Mesendoderm (in vitro differentiated cells): ENCODE measurements around the gene PTPN6.
"Not testable (repeated sequence)": the region's sequence is repeated elsewhere in the genome, so short reads cannot be mapped to it uniquely, and the experiment has no call there.

ENCODE experiments used
- DNase-seq: peaks from one replicate; pipeline ENCODE4 v3.0.0; 2013
- H2AK5ac ChIP-seq: 2 replicates; pipeline ENCODE4 v1.6.1; 2013; ENCODE audit warnings: low read length, inconsistent platforms
- H2BK120ac ChIP-seq: 2 replicates; pipeline ENCODE4 v1.6.1; 2013; ENCODE audit warnings: low read depth, mild to moderate bottlenecking, low read length, moderate library complexity, mixed read lengths
- H2BK15ac ChIP-seq: replicated peaks from 2 replicates; pipeline ENCODE4 v1.6.1; 2013; ENCODE audit warnings: low read depth, mild to moderate bottlenecking, moderate library complexity
- H2BK5ac ChIP-seq: 2 replicates; pipeline ENCODE4 v1.6.1; 2013; ENCODE audit warnings: low read length, inconsistent platforms
- H3K18ac ChIP-seq: 2 replicates; pipeline ENCODE4 v1.6.1; 2013; ENCODE audit warnings: mild to moderate bottlenecking, low read length, mixed read lengths
- H3K23ac ChIP-seq: one replicate; pipeline ENCODE4 v1.6.1; 2013; ENCODE audit warnings: low read length
- H3K27ac ChIP-seq: 2 replicates; pipeline ENCODE4 v1.5.1; 2013; ENCODE audit warnings: low read depth, mild to moderate bottlenecking, inconsistent platforms, low read length, moderate library complexity
- H3K27me3 ChIP-seq: 2 replicates; pipeline ENCODE4 v1.6.1; 2013; ENCODE audit warnings: low read length, control low read depth, mild to moderate bottlenecking, inconsistent platforms; ENCODE audit not compliant: insufficient read depth, poor library complexity
- H3K36me3 ChIP-seq: 2 replicates; pipeline ENCODE4 v1.6.1; 2013; ENCODE audit warnings: low read length, inconsistent platforms; ENCODE audit not compliant: control insufficient read depth, insufficient read depth
- H3K4ac ChIP-seq: one replicate; pipeline ENCODE4 v1.6.1; 2013; ENCODE audit warnings: low read depth, mild to moderate bottlenecking, low read length, moderate library complexity
- H3K4me1 ChIP-seq: 2 replicates; pipeline ENCODE4 v1.6.1; 2013; ENCODE audit warnings: low read depth, low read length, inconsistent platforms; ENCODE audit not compliant: control insufficient read depth
- H3K4me2 ChIP-seq: 2 replicates; pipeline ENCODE4 v1.6.1; 2013; ENCODE audit warnings: low read length
- H3K4me3 ChIP-seq: 2 replicates; pipeline ENCODE4 v1.5.1; 2013; ENCODE audit warnings: mild to moderate bottlenecking, low read length
- H3K56ac ChIP-seq: one replicate; pipeline ENCODE4 v1.6.1; 2013; ENCODE audit warnings: low read length
- H3K79me1 ChIP-seq: 2 replicates; pipeline ENCODE4 v1.6.1; 2013; ENCODE audit warnings: low read length, inconsistent platforms
- H3K79me2 ChIP-seq: 2 replicates; pipeline ENCODE4 v1.6.1; 2013; ENCODE audit warnings: mild to moderate bottlenecking, low read length; ENCODE audit not compliant: control insufficient read depth, insufficient read depth
- H3K9ac ChIP-seq: 2 replicates; pipeline ENCODE4 v1.6.1; 2013; ENCODE audit warnings: low read length, inconsistent platforms
- H4K5ac ChIP-seq: one replicate; pipeline ENCODE4 v1.6.1; 2013; ENCODE audit warnings: low read length
- H4K8ac ChIP-seq: one replicate; pipeline ENCODE4 v1.6.1; 2013; ENCODE audit warnings: low read depth, mild to moderate bottlenecking, control low read depth, low read length, moderate library complexity
- WGBS: extraction: QIAGEN DNeasy Blood & Tissue Kit; methylation state at CpG from one replicate; pipeline ENCODE4 v1.1.7; 2013; ENCODE audit warnings: low lambda C conversion rate, missing lambda C conversion rate; ENCODE audit not compliant: insufficient coverage; ENCODE audit errors: extremely low coverage; 5-methylcytosine and 5-hydroxymethylcytosine counted together

Gene PTPN6

DNA sequence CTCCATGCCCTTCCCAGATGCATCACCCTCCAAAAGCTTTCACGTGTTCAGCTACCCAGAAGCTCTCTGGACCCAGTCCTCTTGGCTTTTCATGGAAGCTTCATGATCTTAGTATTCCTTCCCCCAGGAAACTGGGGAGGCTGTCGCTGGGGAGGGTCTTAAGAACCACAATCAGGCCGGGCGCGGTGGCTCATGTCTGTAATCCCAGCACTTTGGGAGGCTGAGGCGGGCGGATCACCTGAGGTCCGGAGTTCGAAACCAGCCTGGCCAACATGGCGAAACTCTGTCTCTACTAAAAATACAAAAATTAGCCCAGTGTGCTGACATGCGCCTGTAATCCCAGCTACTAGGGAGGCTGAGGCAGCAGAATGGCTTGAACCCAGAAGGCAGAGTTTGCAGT, 43.0 kb upstream of the PTPN6 start:
- not testable (repeated sequence) for H3K18ac ChIP-seq, H2BK120ac ChIP-seq, H3K79me2 ChIP-seq, H3K4me2 ChIP-seq, H3K27me3 ChIP-seq, H3K4ac ChIP-seq, H2AK5ac ChIP-seq, H4K8ac ChIP-seq, H4K5ac ChIP-seq, H3K23ac ChIP-seq, H3K27ac ChIP-seq, H3K4me3 ChIP-seq, H3K79me1 ChIP-seq, H2BK5ac ChIP-seq, H3K9ac ChIP-seq, H3K36me3 ChIP-seq, H3K56ac ChIP-seq, H2BK15ac ChIP-seq, DNase-seq, H3K4me1 ChIP-seq
- WGBS, result no CpG with 5 or more reads among the region's 11 CpGs

DNA sequence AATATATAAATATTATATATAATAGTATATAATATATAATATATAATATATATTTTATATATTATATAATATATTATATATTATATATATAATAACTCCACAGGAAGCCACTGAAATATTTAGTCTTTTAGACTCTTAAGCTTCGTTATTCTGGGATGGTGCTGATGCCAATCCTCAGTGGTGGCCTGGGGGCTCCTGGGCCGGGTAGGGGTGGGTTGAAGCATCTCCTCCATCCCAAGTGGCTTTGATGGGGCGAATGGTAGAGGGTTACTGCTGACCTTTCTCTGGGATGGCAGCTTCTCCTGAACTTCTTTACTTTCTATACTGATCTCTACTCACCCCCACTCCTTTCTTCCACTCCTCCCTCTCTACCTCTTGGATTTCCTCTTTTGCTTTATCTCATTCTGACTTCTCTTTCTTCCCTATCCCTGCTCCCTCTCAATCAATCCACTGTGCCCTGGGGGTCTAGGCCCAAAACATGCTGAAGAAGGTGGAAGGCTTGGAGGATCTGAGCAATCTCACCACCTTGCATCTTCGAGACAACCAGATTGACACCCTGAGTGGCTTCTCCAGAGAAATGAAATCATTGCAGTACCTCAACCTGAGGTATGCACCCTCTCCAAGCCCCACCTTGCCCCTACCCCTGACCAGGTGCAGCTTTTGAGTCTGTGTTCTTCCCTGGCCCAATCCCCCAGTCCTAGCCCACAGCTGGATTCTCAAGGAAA, 41.6 kb upstream of the PTPN6 start:
- no CpG with 5 or more reads among the region's 4 CpGs for WGBS
- H3K79me2 ChIP-seq, result no peaks in the 10 kb centered on the region
- no peak overlapping the region for H3K9ac ChIP-seq
- no peak overlapping the region for H4K8ac ChIP-seq
- H2BK15ac ChIP-seq, result no peak overlapping the region
- H2BK5ac ChIP-seq, result no peak overlapping the region
- H3K18ac ChIP-seq, result no peak overlapping the region
- H3K36me3 ChIP-seq, result no peaks in the 10 kb centered on the region
- H3K4ac ChIP-seq, result no peak overlapping the region
- no peak for DNase-seq
- no peak overlapping the region for H2AK5ac ChIP-seq
- H3K79me1 ChIP-seq, result no peaks in the 10 kb centered on the region
- no peak overlapping the region for H3K56ac ChIP-seq
- H2BK120ac ChIP-seq, result no peak overlapping the region
- peaks cover 2% of the 10 kb centered on the region for H3K4me1 ChIP-seq
- H3K4me2 ChIP-seq, result no peak overlapping the region
- H3K23ac ChIP-seq, result no peak overlapping the region
- no peaks in the 10 kb centered on the region for H3K27me3 ChIP-seq
- H3K4me3 ChIP-seq, result no peak overlapping the region
- H4K5ac ChIP-seq, result no peak overlapping the region
- no peak overlapping the region for H3K27ac ChIP-seq

DNA sequence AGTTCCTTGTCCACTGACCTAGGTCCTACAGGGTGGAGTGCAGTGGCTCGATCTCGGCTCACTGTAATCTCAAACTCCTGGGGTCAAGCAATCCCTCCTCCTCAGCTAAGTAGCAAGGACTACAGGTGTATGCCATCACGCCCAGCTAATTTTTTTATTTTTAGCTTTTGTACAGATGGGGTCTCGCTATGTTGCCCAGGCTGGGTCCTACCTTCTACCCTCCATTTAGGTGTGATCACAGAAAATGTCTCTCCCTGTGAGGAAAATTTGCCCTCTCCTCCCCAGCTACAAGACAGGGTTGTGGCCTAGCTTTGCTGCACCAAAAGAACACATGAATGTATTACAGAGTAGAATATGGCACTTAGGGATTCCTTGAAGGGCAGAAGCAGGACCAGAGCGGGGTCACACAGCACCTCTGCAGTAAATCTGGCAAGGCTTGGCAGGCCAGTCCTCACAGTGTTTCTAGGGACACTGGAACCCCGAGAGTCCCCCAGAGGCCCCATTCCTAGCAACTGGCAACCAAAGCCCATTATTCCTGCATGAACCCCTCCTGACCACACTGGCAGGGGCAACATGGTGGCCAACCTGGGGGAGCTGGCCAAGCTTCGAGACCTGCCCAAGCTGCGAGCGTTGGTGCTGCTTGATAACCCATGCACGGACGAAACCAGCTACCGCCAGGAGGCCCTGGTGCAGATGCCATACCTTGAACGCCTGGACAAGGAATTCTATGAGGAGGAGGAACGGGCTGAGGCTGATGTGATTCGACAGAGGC, 38.8 kb upstream of the PTPN6 start:
- no peaks in the 10 kb centered on the region for H3K36me3 ChIP-seq
- H2AK5ac ChIP-seq, result no peak overlapping the region
- no peak overlapping the region for H3K27ac ChIP-seq
- no peak overlapping the region for H4K5ac ChIP-seq
- H3K18ac ChIP-seq, result no peak overlapping the region
- no peak overlapping the region for H3K9ac ChIP-seq
- H3K79me1 ChIP-seq, result peaks cover 3% of the 10 kb centered on the region
- H2BK120ac ChIP-seq, result no peak overlapping the region
- DNase-seq, result no peak
- H4K8ac ChIP-seq, result no peak overlapping the region
- H3K4me2 ChIP-seq, result no peak overlapping the region
- H3K4ac ChIP-seq, result no peak overlapping the region
- no peak overlapping the region for H3K23ac ChIP-seq
- H3K79me2 ChIP-seq, result no peaks in the 10 kb centered on the region
- H3K27me3 ChIP-seq, result no peaks in the 10 kb centered on the region
- no peak overlapping the region for H3K56ac ChIP-seq
- no peak overlapping the region for H2BK5ac ChIP-seq
- no peak overlapping the region for H2BK15ac ChIP-seq
- WGBS, result no CpG with 5 or more reads among the region's 15 CpGs
- peaks cover 5% of the 10 kb centered on the region for H3K4me1 ChIP-seq
- no peak overlapping the region for H3K4me3 ChIP-seq

DNA sequence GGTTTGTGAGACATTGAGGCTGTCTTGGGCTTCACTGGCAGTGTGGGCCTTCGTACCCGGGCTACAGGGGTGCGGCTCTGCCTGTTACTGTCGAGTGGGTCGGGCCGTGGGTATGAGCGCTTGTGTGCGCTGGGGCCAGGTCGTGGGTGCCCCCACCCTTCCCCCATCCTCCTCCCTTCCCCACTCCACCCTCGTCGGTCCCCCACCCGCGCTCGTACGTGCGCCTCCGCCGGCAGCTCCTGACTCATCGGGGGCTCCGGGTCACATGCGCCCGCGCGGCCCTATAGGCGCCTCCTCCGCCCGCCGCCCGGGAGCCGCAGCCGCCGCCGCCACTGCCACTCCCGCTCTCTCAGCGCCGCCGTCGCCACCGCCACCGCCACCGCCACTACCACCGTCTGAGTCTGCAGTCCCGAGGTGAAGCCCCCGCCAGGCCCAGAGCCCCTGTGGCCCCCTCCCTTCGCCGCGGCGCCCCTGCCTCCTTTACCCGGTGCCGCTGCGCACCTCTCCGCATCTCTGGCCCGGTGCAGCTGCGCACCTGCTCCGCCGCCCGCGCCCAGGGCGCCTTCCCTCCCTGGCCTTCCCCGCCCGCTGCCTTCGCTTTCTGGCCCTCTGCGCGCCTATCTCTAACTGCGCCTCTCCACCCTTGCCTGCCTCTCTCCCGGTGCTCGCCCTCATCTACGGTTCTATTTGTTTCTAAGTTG, 36.8 kb upstream of the PTPN6 start, which contains the start of gene ENO2:
ENO2 (plus strand) TSS at position 335 of the 701 bp plus-strand sequence. CDS start 1,253 bp downstream, outside the sequence.
- peak within 1 kb of the TSS; percentile 20 for H3K4ac ChIP-seq
- peaks cover 2% of the 10 kb centered on the region for H3K36me3 ChIP-seq
- H3K79me2 ChIP-seq, result no peaks in the 10 kb centered on the region
- H2BK120ac ChIP-seq, result no peak within 1 kb of the TSS
- H2AK5ac ChIP-seq, result no peak within 1 kb of the TSS
- peak within 1 kb of the TSS; percentile 75 for H3K9ac ChIP-seq
- H3K56ac ChIP-seq, result peak within 1 kb of the TSS; percentile 83
- H3K23ac ChIP-seq, result peak within 1 kb of the TSS; percentile 67
- H4K5ac ChIP-seq, result no peak within 1 kb of the TSS
- DNase-seq, result peak; percentile 48
- H3K18ac ChIP-seq, result peak within 1 kb of the TSS; percentile 19
- no peaks in the 10 kb centered on the region for H3K27me3 ChIP-seq
- WGBS, result no CpG with 5 or more reads among the region's 68 CpGs
- H3K79me1 ChIP-seq, result peaks cover 3% of the 10 kb centered on the region
- H3K4me3 ChIP-seq, result peak within 1 kb of the TSS; percentile 42
- no peak within 1 kb of the TSS for H4K8ac ChIP-seq
- no peak within 1 kb of the TSS for H2BK15ac ChIP-seq
- no peak within 1 kb of the TSS for H2BK5ac ChIP-seq
- peak within 1 kb of the TSS; percentile 92 for H3K4me2 ChIP-seq
- H3K4me1 ChIP-seq, result peaks cover 5% of the 10 kb centered on the region
- H3K27ac ChIP-seq, result no peak within 1 kb of the TSS

DNA sequence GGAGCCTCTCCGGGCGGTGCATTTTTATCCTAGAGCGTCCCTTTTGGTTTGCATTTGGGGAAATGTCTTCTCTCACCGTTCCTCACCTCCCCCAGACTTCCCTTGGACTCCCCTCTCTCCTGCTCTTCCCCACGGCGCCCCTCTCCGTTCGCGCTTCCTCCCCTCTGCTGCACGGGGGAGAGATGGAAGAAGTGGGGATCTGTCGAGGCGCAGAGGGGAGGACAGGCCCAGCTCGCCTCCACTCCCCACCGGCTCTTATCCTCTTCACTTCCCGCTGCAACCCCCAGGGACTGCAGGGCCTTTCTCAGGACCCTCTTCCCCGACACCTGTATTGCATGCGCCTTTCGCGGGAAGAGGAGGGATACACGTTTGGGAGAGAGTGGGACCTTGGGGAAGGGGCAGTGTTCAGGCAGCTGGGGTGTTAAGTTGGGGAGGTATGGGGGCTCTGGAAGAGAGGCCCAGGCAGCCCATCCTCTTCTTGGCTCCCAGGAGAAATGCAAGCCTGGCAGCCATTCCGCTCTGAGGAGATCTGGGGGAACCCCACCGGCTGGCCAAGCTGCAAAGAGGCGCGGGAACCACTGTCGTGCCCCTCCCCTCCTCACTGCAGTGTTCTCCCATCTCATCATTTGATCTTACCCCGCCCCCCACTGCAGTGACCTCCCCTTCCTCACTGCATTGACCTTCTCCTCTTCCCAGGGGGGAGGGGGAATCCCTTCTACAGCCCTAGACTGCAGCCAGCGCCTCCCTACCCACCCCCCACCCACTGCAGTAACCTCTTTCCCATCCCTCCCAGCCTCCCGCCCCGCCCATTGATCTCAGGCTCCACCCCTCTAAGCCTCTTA, 36.0 kb upstream of the PTPN6 start:
- DNase-seq, result peak; percentile 92
- Histone ChIP-seq H2AK5ac (no peak overlapping the region), H3K4me1 (peaks cover 5% of the 10 kb centered on the region), H3K23ac (peak overlapping the region; percentile 67), H4K8ac (no peak overlapping the region), H3K27me3 (no peaks in the 10 kb centered on the region), H3K27ac (no peak overlapping the region), H2BK120ac (no peak overlapping the region), H3K4me3 (peak overlapping the region; percentile 42), H2BK5ac (no peak overlapping the region), H3K4me2 (peak overlapping the region; percentile 92), H3K36me3 (peaks cover 2% of the 10 kb centered on the region), H3K18ac (peak overlapping the region; percentile 2), H4K5ac (no peak overlapping the region), H3K56ac (peak overlapping the region; percentile 83), H3K79me1 (peaks cover 3% of the 10 kb centered on the region), H3K79me2 (no peaks in the 10 kb centered on the region), H3K4ac (no peak overlapping the region), H3K9ac (peak overlapping the region; percentile 75), H2BK15ac (no peak overlapping the region)
- no CpG with 5 or more reads among the region's 29 CpGs for WGBS
